PC-9 (cell line): ENCODE measurements around the gene SLC6A18. TPM values are rescaled to one million over a fixed set of nuclear protein-coding genes. Genes with fewer than 3 reads are reported as not detected.

Experiments
- BruUV-seq: library from RNA; stranded (reverse); fragments of 400-500 nt; replicated peaks from 2 replicates; lab custom pipeline; 2021; lab: Mats Ljungman, UMichigan
- CTCF ChIA-PET: fragments of 300-600 bp; sonication (Branson Sonifier 250); formaldehyde crosslinking; loops from one replicate; lab custom pipeline; 2022; ENCODE audit warnings: antibody characterized with exemption; lab: Charles Lee
- POLR2A ChIA-PET: fragments of 300-600 bp; sonication (Branson Sonifier 250); formaldehyde crosslinking; loops from one replicate; lab custom pipeline; 2022; ENCODE audit warnings: antibody characterized with exemption; ENCODE audit not compliant: unreplicated experiment; lab: Charles Lee
- DNase-seq, 2 experiments: peaks; one replicate each; pipeline versions ENCODE4 v3.0.0 to v3.0.0-alpha.2; 2015 to 2022; ENCODE audit warnings: mixed read lengths in 1 of 2
- H2AFZ ChIP-seq: fragments of 200-600 bp; sonication (generic); 2 replicates; pipeline ENCODE4 v1.8.1; 2017; ENCODE audit warnings: antibody characterized with exemption
- H3F3A ChIP-seq: fragments of 200-600 bp; sonication (generic); 2 replicates; pipeline ENCODE4 v1.8.1; 2017; ENCODE audit warnings: antibody characterized with exemption, mild to moderate bottlenecking, low read depth; ENCODE audit not compliant: insufficient read depth
- H3K27ac ChIP-seq: fragments of 200-600 bp; sonication (generic); 2 replicates; pipeline ENCODE4 v1.6.1; 2016; ENCODE audit warnings: mixed run types
- H3K27me3 ChIP-seq: fragments of 200-600 bp; sonication (generic); 2 replicates; pipeline ENCODE4 v1.6.1; 2016; ENCODE audit warnings: low read depth, mixed run types; ENCODE audit not compliant: insufficient read depth
- H3K36me3 ChIP-seq: fragments of 200-600 bp; sonication (generic); 2 replicates; pipeline ENCODE4 v1.6.1; 2016; ENCODE audit warnings: low read depth, mixed run types
- H3K4me1 ChIP-seq: fragments of 200-600 bp; sonication (generic); replicated peaks from 2 replicates; pipeline ENCODE4 v1.6.1; 2016; ENCODE audit warnings: mixed run types; ENCODE audit not compliant: insufficient read depth
- H3K4me2 ChIP-seq: fragments of 200-600 bp; sonication (generic); 2 replicates; pipeline ENCODE4 v1.6.1; 2017; ENCODE audit warnings: mixed run types
- H3K4me3 ChIP-seq: fragments of 200-600 bp; sonication (generic); 2 replicates; pipeline ENCODE4 v1.6.1; 2016; ENCODE audit warnings: mixed run types
- H3K79me2 ChIP-seq: fragments of 200-600 bp; sonication (generic); 2 replicates; pipeline ENCODE4 v1.6.1; 2017; ENCODE audit warnings: low read depth, mixed run types
- H3K9me2 ChIP-seq: fragments of 200-600 bp; sonication (generic); 2 replicates; pipeline ENCODE4 v1.8.1; 2017; ENCODE audit warnings: mild to moderate bottlenecking; ENCODE audit not compliant: insufficient read depth
- H3K9me3 ChIP-seq: fragments of 200-600 bp; sonication (generic); 2 replicates; pipeline ENCODE4 v1.8.1; 2016; ENCODE audit warnings: low read depth; ENCODE audit not compliant: insufficient read depth
- H4K20me1 ChIP-seq: fragments of 200-600 bp; sonication (generic); 2 replicates; pipeline ENCODE4 v1.8.1; 2017; ENCODE audit not compliant: insufficient read depth
- EZH2 ChIP-seq: fragments of 200-600 bp; sonication (generic); IDR thresholded peaks from 2 replicates; pipeline ENCODE4 v1.8.0; 2017; ENCODE audit warnings: antibody characterized with exemption, low read depth
- intact Hi-C: fragments of 100-400 bp; cut with micrococcal nuclease; formaldehyde crosslinking; loops from one replicate; pipeline ENCODE4 v1.10.0; 2022; ENCODE audit not compliant: unreplicated experiment
- total RNA-seq: library from RNA; stranded (reverse); gene quantifications from 2 replicates; pipeline ENCODE4 v1.2.3, GENCODE V29; 2021
- TF ChIP-seq, protein P1 (sequence below): fragments of 200-600 bp; sonication (generic); conservative IDR thresholded peaks from 2 replicates; pipeline ENCODE4 v1.6.1; 2017; ENCODE audit warnings: mixed run types, antibody characterized with exemption, mild to moderate bottlenecking, moderate library complexity

Gene SLC6A18
- total RNA-seq, 1 experiment from 2014 or later = not detected

DNA sequence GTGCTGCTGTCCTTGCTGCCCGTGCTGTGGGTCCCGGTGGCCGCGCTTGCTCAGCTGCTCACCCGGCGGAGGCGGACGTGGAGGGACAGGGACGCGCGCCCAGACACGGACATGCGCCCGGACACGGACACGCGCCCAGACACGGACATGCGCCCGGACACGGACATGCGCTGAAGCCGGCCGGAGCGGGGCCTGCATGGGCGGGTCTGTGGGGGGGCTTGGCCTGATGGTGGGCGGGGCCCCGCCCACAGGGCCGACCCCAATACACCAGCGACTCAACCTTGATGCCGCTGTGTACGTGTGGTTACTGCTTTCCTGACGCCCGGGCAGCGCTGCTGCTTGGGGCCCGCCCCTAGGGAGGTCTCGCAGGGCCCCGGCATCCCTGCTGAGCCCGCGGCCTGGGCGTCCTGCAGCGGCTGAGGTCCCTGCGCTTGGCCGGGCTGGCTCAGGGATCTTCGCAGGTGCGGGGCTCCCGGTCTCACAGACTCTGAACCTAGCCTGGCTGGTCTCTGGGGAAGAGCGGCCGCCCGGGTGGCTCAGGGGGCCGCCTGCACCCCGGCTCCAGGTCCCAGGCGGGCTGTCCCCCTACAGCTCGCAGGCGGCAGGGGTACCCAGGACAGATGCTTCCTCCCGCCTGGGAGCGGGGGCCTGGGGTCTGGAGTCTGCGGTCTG is 20.9 kb downstream of the SLC6A18 start:
- Histone ChIP-seq H3K79me2 (no peaks in the 10 kb centered on the region), H3K36me3 (no peaks in the 10 kb centered on the region), H3K9me2 (no peaks in the 10 kb centered on the region), H3K27ac (no peak overlapping the region), H2AFZ (no peak overlapping the region), H3K9me3 (no peaks in the 10 kb centered on the region), H3K4me3 (no peak overlapping the region), H3F3A (no peaks in the 10 kb centered on the region), H3K27me3 (peaks cover 97% of the 10 kb centered on the region), H3K4me1 (no peaks in the 10 kb centered on the region), H4K20me1 (no peaks in the 10 kb centered on the region; the same call in 1 of the 2 replicates), H3K4me2 (no peak overlapping the region)
- no peak for DNase-seq
- intact Hi-C loops = loop anchor here (1.0 kb wide), 2 partner anchors 78 to 323 kb away; no protein-coding TSS in a partner anchor
- ChIA-PET CTCF (no interaction called here), POLR2A (no interaction called here)
- no TSS peak for BruUV-seq
- TF ChIP-seq, protein P1, sequence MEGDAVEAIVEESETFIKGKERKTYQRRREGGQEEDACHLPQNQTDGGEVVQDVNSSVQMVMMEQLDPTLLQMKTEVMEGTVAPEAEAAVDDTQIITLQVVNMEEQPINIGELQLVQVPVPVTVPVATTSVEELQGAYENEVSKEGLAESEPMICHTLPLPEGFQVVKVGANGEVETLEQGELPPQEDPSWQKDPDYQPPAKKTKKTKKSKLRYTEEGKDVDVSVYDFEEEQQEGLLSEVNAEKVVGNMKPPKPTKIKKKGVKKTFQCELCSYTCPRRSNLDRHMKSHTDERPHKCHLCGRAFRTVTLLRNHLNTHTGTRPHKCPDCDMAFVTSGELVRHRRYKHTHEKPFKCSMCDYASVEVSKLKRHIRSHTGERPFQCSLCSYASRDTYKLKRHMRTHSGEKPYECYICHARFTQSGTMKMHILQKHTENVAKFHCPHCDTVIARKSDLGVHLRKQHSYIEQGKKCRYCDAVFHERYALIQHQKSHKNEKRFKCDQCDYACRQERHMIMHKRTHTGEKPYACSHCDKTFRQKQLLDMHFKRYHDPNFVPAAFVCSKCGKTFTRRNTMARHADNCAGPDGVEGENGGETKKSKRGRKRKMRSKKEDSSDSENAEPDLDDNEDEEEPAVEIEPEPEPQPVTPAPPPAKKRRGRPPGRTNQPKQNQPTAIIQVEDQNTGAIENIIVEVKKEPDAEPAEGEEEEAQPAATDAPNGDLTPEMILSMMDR = no peak
- TF ChIP-seq EZH2 = no peak

DNA sequence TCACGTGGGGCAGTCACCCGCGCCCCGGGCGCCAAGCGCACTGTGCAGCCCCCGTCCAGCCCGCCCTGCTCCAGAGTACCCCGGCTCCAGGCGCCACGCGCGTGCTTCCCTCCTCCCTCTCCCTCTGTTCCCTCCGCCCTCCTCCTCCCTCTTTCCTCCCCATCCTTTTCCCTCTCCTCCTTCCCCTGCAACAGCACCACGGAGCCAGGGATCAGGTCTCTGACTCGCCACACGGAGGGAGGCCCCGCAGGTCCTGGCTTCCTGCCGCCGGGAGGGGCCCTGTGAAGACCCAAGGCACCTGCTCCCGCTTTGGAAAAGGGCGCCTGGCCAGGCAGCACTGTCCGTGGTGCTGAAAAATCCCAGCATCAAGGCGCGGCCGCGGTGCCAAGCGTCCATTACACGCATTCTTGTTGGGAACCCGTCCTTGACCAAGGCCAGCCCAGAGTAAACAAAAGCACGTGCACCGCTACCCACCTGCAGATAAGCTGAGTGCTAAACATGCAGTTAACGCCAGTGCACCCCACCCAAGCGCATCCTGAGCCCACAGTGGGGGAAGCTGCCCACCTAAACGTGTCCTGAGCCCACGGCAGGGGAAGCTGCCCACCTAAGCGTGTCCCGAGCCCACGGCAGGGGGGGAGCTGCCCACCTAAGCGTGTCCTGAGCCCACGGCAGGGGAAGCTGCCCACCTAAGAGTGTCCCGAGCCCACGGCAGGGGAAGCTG is 21.7 kb downstream of the SLC6A18 start:
- Histone ChIP-seq H3K4me1 (no peaks in the 10 kb centered on the region), H3F3A (no peaks in the 10 kb centered on the region), H3K36me3 (no peaks in the 10 kb centered on the region), H3K27me3 (peaks cover 94% of the 10 kb centered on the region), H3K4me3 (no peak overlapping the region), H3K79me2 (no peaks in the 10 kb centered on the region), H3K4me2 (no peak overlapping the region), H3K9me3 (no peaks in the 10 kb centered on the region), H4K20me1 (no peaks in the 10 kb centered on the region; the same call in 1 of the 2 replicates), H3K9me2 (no peaks in the 10 kb centered on the region), H3K27ac (no peak overlapping the region), H2AFZ (no peak overlapping the region)
- ChIA-PET CTCF (no interaction called here), POLR2A (no interaction called here)
- DNase-seq = peak in 1 of 2 experiments; percentile 58
- no peak for TF ChIP-seq EZH2
- TF ChIP-seq, protein P1 = no peak
- intact Hi-C loops = no loop called here
- no TSS peak for BruUV-seq

DNA sequence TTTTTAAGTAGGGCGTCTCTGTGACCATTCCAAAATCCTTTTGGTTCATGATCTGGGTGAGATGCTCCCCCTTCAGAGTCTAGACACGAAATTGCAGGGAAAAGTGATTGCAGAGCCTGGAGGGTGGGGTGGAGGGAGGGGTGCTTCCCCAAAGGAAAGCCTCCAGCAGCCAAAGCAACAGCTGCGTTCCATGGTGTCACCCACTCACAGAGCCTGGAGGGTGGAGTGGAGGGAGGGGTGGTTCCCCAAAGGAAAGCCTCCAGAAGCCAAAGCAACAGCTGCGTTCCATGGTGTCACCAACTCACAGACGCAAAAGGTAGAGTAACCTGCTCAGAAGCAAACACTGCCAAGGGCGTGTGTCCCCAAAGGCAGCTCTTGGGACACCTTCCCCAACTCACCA is 22.6 kb downstream of the SLC6A18 start:
- H3K4me3 ChIP-seq = no peak overlapping the region
- intact Hi-C loops = no loop called here
- TF ChIP-seq EZH2 = no peak
- TF ChIP-seq, protein P1 = no peak
- CTCF ChIA-PET = no interaction called here
- H3K4me1 ChIP-seq = no peaks in the 10 kb centered on the region
- H3K4me2 ChIP-seq = no peak overlapping the region
- no peak overlapping the region for H2AFZ ChIP-seq
- BruUV-seq = no TSS peak
- no peaks in the 10 kb centered on the region; the same call in 1 of the 2 replicates for H4K20me1 ChIP-seq
- H3K9me3 ChIP-seq = no peaks in the 10 kb centered on the region
- H3K9me2 ChIP-seq = no peaks in the 10 kb centered on the region
- peaks cover 90% of the 10 kb centered on the region for H3K27me3 ChIP-seq
- no peak overlapping the region for H3K27ac ChIP-seq
- H3K79me2 ChIP-seq = no peaks in the 10 kb centered on the region
- no peaks in the 10 kb centered on the region for H3K36me3 ChIP-seq
- DNase-seq = no peak
- POLR2A ChIA-PET = no interaction called here
- H3F3A ChIP-seq = no peaks in the 10 kb centered on the region
